Caco-2 (cell line): ENCODE measurements around the gene ASL. TPM values are rescaled to one million over a fixed set of nuclear protein-coding genes. Genes with fewer than 3 reads are reported as not detected.
"Not testable (repeated sequence)": the region's sequence is repeated elsewhere in the genome, so short reads cannot be mapped to it uniquely, and the experiment has no call there.

ENCODE experiments used
- BruUV-seq: library from RNA; stranded (reverse); fragments of 400-500 nt; replicated peaks from 2 replicates; lab custom pipeline; 2021; lab: Mats Ljungman, UMichigan
- CTCF ChIA-PET: fragments of 300-600 bp; sonication (Branson Sonifier 250); formaldehyde crosslinking; loops from one replicate; lab custom pipeline; 2022; ENCODE audit warnings: antibody characterized with exemption; lab: Charles Lee
- POLR2A ChIA-PET: fragments of 300-600 bp; sonication (Branson Sonifier 250); formaldehyde crosslinking; loops from one replicate; lab custom pipeline; 2022; ENCODE audit warnings: antibody characterized with exemption; lab: Charles Lee
- DNase-seq, 2 experiments: peaks; one replicate each; pipeline versions ENCODE4 v3.0.0 to v3.0.0-alpha.2; 2020 to 2022
- H3K27me3 ChIP-seq: replicated peaks from 2 replicates; pipeline ENCODE4 v1.6.0; 2011; ENCODE audit warnings: low read length; ENCODE audit not compliant: control insufficient read depth, insufficient read depth
- H3K36me3 ChIP-seq: 2 replicates; pipeline ENCODE4 v1.5.1; 2011; ENCODE audit warnings: low read length; ENCODE audit not compliant: control insufficient read depth, insufficient read depth
- H3K4me1 ChIP-seq: fragments of 250-450 bp; sonication (Bioruptor Pico); 2 replicates; pipeline ENCODE4 v1.5.1; 2020; ENCODE audit warnings: mild to moderate bottlenecking
- H3K4me3 ChIP-seq: 2 replicates; pipeline ENCODE4 v1.5.1; 2011; ENCODE audit warnings: low read depth, mild to moderate bottlenecking, control low read depth, low read length
- H3K9me3 ChIP-seq: fragments of 250-450 bp; sonication (Bioruptor Pico); 2 replicates; pipeline ENCODE4 v1.5.1; 2020; ENCODE audit warnings: mild to moderate bottlenecking, moderate library complexity
- H3K27ac Mint-ChIP-seq: one replicate; pipeline ENCODE4 v1.8.0; 2022; ENCODE audit warnings: mixed read lengths; ENCODE audit not compliant: unreplicated experiment
- H3K27me3 Mint-ChIP-seq: one replicate; pipeline ENCODE4 v1.8.0; 2022; ENCODE audit warnings: mixed read lengths; ENCODE audit not compliant: insufficient read depth, unreplicated experiment
- H3K36me3 Mint-ChIP-seq: one replicate; pipeline ENCODE4 v1.8.0; 2022; ENCODE audit warnings: mild to moderate bottlenecking, mixed read lengths; ENCODE audit not compliant: insufficient read depth, unreplicated experiment
- H3K4me1 Mint-ChIP-seq: one replicate; pipeline ENCODE4 v1.8.0; 2022; ENCODE audit warnings: low read depth, mixed read lengths; ENCODE audit not compliant: unreplicated experiment
- H3K4me3 Mint-ChIP-seq: one replicate; pipeline ENCODE4 v1.8.0; 2022; ENCODE audit warnings: mild to moderate bottlenecking, moderate library complexity, mixed read lengths; ENCODE audit not compliant: unreplicated experiment
- H3K9me3 Mint-ChIP-seq: one replicate; pipeline ENCODE4 v1.8.0; 2022; ENCODE audit warnings: mixed read lengths; ENCODE audit not compliant: unreplicated experiment
- CTCF ChIP-seq, 2 experiments: fragments of 200-600 bp in 1 of 2; IDR thresholded peaks; 1 replicate in 1 of 2; 2 replicates in 1 of 2; pipeline versions ENCODE4 v1.5.1 to v1.8.0; 2011 to 2022; ENCODE audit warnings: antibody characterized with exemption in 1 of 2, control low read depth in 1 of 2, inconsistent platforms in 1 of 2, low read depth in 1 of 2, low read length in 1 of 2, mild to moderate bottlenecking in 1 of 2, moderate library complexity in 1 of 2; ENCODE audit not compliant: insufficient read depth in 1 of 2, severe bottlenecking in 1 of 2, unreplicated experiment in 1 of 2
- intact Hi-C: fragments of 100-400 bp; cut with micrococcal nuclease; formaldehyde crosslinking; loops from one replicate; pipeline ENCODE4 v1.10.0; 2022; ENCODE audit not compliant: unreplicated experiment
- total RNA-seq: library from RNA; stranded (reverse); gene quantifications from 2 replicates; pipeline ENCODE4 v1.2.3, GENCODE V29; 2022

Gene ASL
- total RNA-seq, 1 experiment from 2014 or later: 54.9 TPM

- intact Hi-C loops: no loop called here
- CTCF ChIA-PET: interaction anchor here (0.7 to 1.0 kb wide), 2 partner anchors 15 to 1352 kb away, joined by 3 read pairs; partner anchors contain the start of gene CRCP
- no peaks in the 10 kb centered on the region for H3K4me1 ChIP-seq
- H3K9me3 ChIP-seq: no peaks in the 10 kb centered on the region
- DNase-seq: peak; percentile 74 to 91
- H3K36me3 ChIP-seq: no peaks in the 10 kb centered on the region
- H3K4me3 Mint-ChIP-seq: peak overlapping the region; percentile 79
- TF ChIP-seq CTCF (IDR thresholded peaks at IDR 0.05; ENCODE audit: insufficient read depth in 1 of 2, low read depth in 1 of 2, low read length in 1 of 2, severe bottlenecking in 1 of 2, unreplicated experiment in 1 of 2): no peak
- peaks cover 8% of the 10 kb centered on the region for H3K4me1 Mint-ChIP-seq
- H3K27me3 Mint-ChIP-seq: no peaks in the 10 kb centered on the region
- no peaks in the 10 kb centered on the region for H3K9me3 Mint-ChIP-seq
- BruUV-seq: no TSS peak
- POLR2A ChIA-PET: interaction anchor here (0.5 to 1.5 kb wide), 8 partner anchors 10 to 409 kb away, joined by 3 to 10 read pairs (median 4); partner anchors contain the start of gene CRCP
- peaks cover 9% of the 10 kb centered on the region for H3K36me3 Mint-ChIP-seq
- H3K4me3 ChIP-seq: peak overlapping the region; percentile 29
- peak overlapping the region; percentile 71 for H3K27ac Mint-ChIP-seq
- H3K27me3 ChIP-seq: no peaks in the 10 kb centered on the region
Measured at GRCh38 chr7:66099551-66100407, 24.2 kb downstream of the ASL start.

- TF ChIP-seq CTCF (IDR thresholded peaks at IDR 0.05; ENCODE audit: insufficient read depth in 1 of 2, low read depth in 1 of 2, low read length in 1 of 2, severe bottlenecking in 1 of 2, unreplicated experiment in 1 of 2): no peak
- POLR2A ChIA-PET: interaction anchor here (0.5 to 1.5 kb wide), 8 partner anchors 10 to 409 kb away, joined by 3 to 10 read pairs (median 4); partner anchors contain the start of gene CRCP
Measured at GRCh38 chr7:66100408-66101050, 24.9 kb downstream of the ASL start.

GRCh38 chr7:66102168-66102567 is 26.5 kb downstream of the ASL start:
- H3K4me3 Mint-ChIP-seq, H3K4me1 ChIP-seq, H3K27ac Mint-ChIP-seq, H3K27me3 ChIP-seq, H3K4me3 ChIP-seq, H3K9me3 Mint-ChIP-seq, BruUV-seq, DNase-seq, CTCF ChIA-PET, H3K9me3 ChIP-seq, H3K4me1 Mint-ChIP-seq, H3K27me3 Mint-ChIP-seq, POLR2A ChIA-PET, H3K36me3 Mint-ChIP-seq, H3K36me3 ChIP-seq, intact Hi-C loops: not testable (repeated sequence)

More at GRCh38 chr7:66100408-66101050, 24.9 kb downstream of the ASL start:
- peaks cover 5% of the 10 kb centered on the region for H3K36me3 Mint-ChIP-seq
- H3K4me3 Mint-ChIP-seq: peak overlapping the region; percentile 79
- intact Hi-C loops: no loop called here
- H3K27ac Mint-ChIP-seq: peak overlapping the region; percentile 71
- Histone ChIP-seq H3K4me1 (no peaks in the 10 kb centered on the region), H3K4me3 (peak overlapping the region; percentile 29), H3K36me3 (no peaks in the 10 kb centered on the region), H3K27me3 (no peaks in the 10 kb centered on the region), H3K9me3 (no peaks in the 10 kb centered on the region)
- H3K4me1 Mint-ChIP-seq: peaks cover 8% of the 10 kb centered on the region
- H3K9me3 Mint-ChIP-seq: no peaks in the 10 kb centered on the region
- no peaks in the 10 kb centered on the region for H3K27me3 Mint-ChIP-seq
- DNase-seq: no peak
- CTCF ChIA-PET: interaction anchor here (0.6 to 1.0 kb wide), 3 partner anchors 14 to 1351 kb away, joined by 3 read pairs; partner anchors contain the start of gene CRCP
- no TSS peak for BruUV-seq

GRCh38 chr7:66103994-66104393 is 28.4 kb downstream of the ASL start:
- H3K36me3 ChIP-seq, BruUV-seq, CTCF ChIA-PET, H3K27ac Mint-ChIP-seq, H3K9me3 ChIP-seq, H3K27me3 Mint-ChIP-seq, POLR2A ChIA-PET, H3K36me3 Mint-ChIP-seq, H3K4me3 Mint-ChIP-seq, H3K9me3 Mint-ChIP-seq, H3K4me3 ChIP-seq, H3K27me3 ChIP-seq, intact Hi-C loops, H3K4me1 ChIP-seq, H3K4me1 Mint-ChIP-seq, DNase-seq: not testable (repeated sequence)
